H1 (cell line): Measurements from ENCODE around the gene SPAST. TPM values are rescaled to one million over a fixed set of nuclear protein-coding genes. Genes with fewer than 3 reads are reported as not detected.
"Not testable (repeated sequence)": the region's sequence is repeated elsewhere in the genome, so short reads cannot be mapped to it uniquely, and the experiment has no call there.

Source experiments
- CTCF ChIA-PET: fragments of 300-600 bp; sonication (Branson Sonifier 250); formaldehyde crosslinking; loops from one replicate; lab custom pipeline; 2021; ENCODE audit not compliant: partially characterized antibody; lab: Charles Lee
- POLR2A ChIA-PET: fragments of 300-600 bp; sonication (Branson Sonifier 250); formaldehyde crosslinking; loops from one replicate; lab custom pipeline; 2021; ENCODE audit warnings: inconsistent platforms; ENCODE audit not compliant: partially characterized antibody; lab: Charles Lee
- DNase-seq, 2 experiments: peaks; one replicate each; pipeline versions ENCODE4 v3.0.0 to v3.0.0-alpha.2; 2010 to 2022; ENCODE audit warnings: low spot score in 2 of 2, low read depth in 1 of 2, mixed read lengths in 1 of 2
- FAIRE-seq: peaks from 2 replicates; lab custom pipeline; 2011; peaks lifted over from hg19 to GRCh38; lab: Jason Lieb, UNC
- H2AFZ ChIP-seq: 2 replicates; pipeline ENCODE4 v1.8.1; 2012; ENCODE audit warnings: low read length, inconsistent platforms
- H2AK5ac ChIP-seq: 2 replicates; pipeline ENCODE4 v1.6.1; 2013; ENCODE audit warnings: low read depth, low read length
- H2BK120ac ChIP-seq: replicated peaks from 2 replicates; pipeline ENCODE3; 2013; ENCODE audit warnings: low read depth, low read length, inconsistent platforms
- H2BK12ac ChIP-seq: 2 replicates; pipeline ENCODE4 v1.6.1; 2013; ENCODE audit warnings: low read depth, low read length
- H2BK15ac ChIP-seq: 2 replicates; pipeline ENCODE4 v1.6.1; 2013; ENCODE audit warnings: low read length
- H2BK20ac ChIP-seq: 2 replicates; pipeline ENCODE4 v1.6.1; 2013; ENCODE audit warnings: low read length
- H2BK5ac ChIP-seq: 2 replicates; pipeline ENCODE4 v1.6.1; 2013; ENCODE audit warnings: low read depth, low read length
- H3K14ac ChIP-seq: 2 replicates; pipeline ENCODE4 v1.6.1; 2013; ENCODE audit warnings: inconsistent platforms; ENCODE audit not compliant: insufficient read length
- H3K18ac ChIP-seq: 2 replicates; pipeline ENCODE4 v1.6.1; 2013; ENCODE audit warnings: low read length; ENCODE audit errors: extremely low read depth
- H3K23ac ChIP-seq: 2 replicates; pipeline ENCODE4 v1.6.1; 2013; ENCODE audit warnings: inconsistent platforms; ENCODE audit not compliant: insufficient read length
- H3K23me2 ChIP-seq: 2 replicates; pipeline ENCODE4 v1.6.1; 2013; ENCODE audit warnings: low read depth, low read length
- H3K27ac ChIP-seq: 2 replicates; pipeline ENCODE4 v1.6.1; 2011; ENCODE audit warnings: low read depth, low read length, inconsistent platforms
- H3K27me3 ChIP-seq, 4 experiments: replicated peaks in 1 of 4; 1 replicate in 1 of 4; 2 replicates in 3 of 4; pipeline versions ENCODE4 v1.6.1 to v1.8.1; 2011 to 2013; ENCODE audit warnings: low read length in 3 of 4, mild to moderate bottlenecking in 3 of 4, inconsistent platforms in 2 of 4, mixed read lengths in 2 of 4, moderate library complexity in 1 of 4; ENCODE audit not compliant: control insufficient read depth in 3 of 4, insufficient read depth in 3 of 4; ENCODE audit errors: extremely low read depth in 1 of 4
- H3K36me3 ChIP-seq, 4 experiments: 2 replicates each; pipeline versions ENCODE4 v1.6.1 to v1.8.1; 2011 to 2013; ENCODE audit warnings: mild to moderate bottlenecking in 4 of 4, low read length in 3 of 4, moderate library complexity in 2 of 4, control low read depth in 1 of 4, inconsistent platforms in 1 of 4; ENCODE audit not compliant: insufficient read depth in 4 of 4, control insufficient read depth in 2 of 4
- H3K4ac ChIP-seq: replicated peaks from 2 replicates; pipeline ENCODE3; 2013; ENCODE audit warnings: low read length, low read depth, mixed read lengths, inconsistent platforms; ENCODE audit not compliant: insufficient read length
- H3K4me1 ChIP-seq, 4 experiments: replicated peaks in 1 of 4; 1 replicate in 1 of 4; 2 replicates in 3 of 4; pipeline versions ENCODE4 v1.6.1 to v1.8.1; 2011 to 2013; ENCODE audit warnings: low read length in 3 of 4, inconsistent platforms in 2 of 4, mixed read lengths in 1 of 4; ENCODE audit not compliant: insufficient read depth in 4 of 4, control insufficient read depth in 3 of 4
- H3K4me2 ChIP-seq, 2 experiments: 2 replicates each; pipeline versions ENCODE4 v1.6.1 to v1.8.1; 2011 to 2013; ENCODE audit warnings: low read depth in 2 of 2, low read length in 2 of 2, control low read depth in 1 of 2, inconsistent platforms in 1 of 2, mild to moderate bottlenecking in 1 of 2; ENCODE audit not compliant: insufficient read depth in 1 of 2
- H3K4me3 ChIP-seq, 4 experiments: fragments of 200-600, 300-600 bp in 1 of 4; sonication (generic), shearing (Covaris generic), sonication (Bioruptor Twin) in 1 of 4; 2 replicates each; pipeline versions ENCODE4 v1.5.1 to v1.8.1; 2011 to 2016; ENCODE audit warnings: low read length in 4 of 4, low read depth in 3 of 4, control low read depth in 2 of 4, inconsistent platforms in 2 of 4, mild to moderate bottlenecking in 2 of 4, mixed read lengths in 1 of 4, moderate library complexity in 1 of 4; ENCODE audit not compliant: insufficient read depth in 2 of 4; ENCODE audit errors: extremely low read depth in 1 of 4
- H3K56ac ChIP-seq: replicated peaks from 2 replicates; pipeline ENCODE3; 2013; ENCODE audit warnings: low read depth, mild to moderate bottlenecking, mixed read lengths, low read length, inconsistent platforms; ENCODE audit not compliant: insufficient read length
- H3K79me1 ChIP-seq: 2 replicates; pipeline ENCODE4 v1.6.1; 2013; ENCODE audit warnings: low read depth, low read length, control low read depth
- H3K79me2 ChIP-seq, 2 experiments: 2 replicates each; pipeline versions ENCODE4 v1.6.1 to v1.8.1; 2012 to 2013; ENCODE audit warnings: low read length in 2 of 2, mild to moderate bottlenecking in 2 of 2, inconsistent platforms in 1 of 2; ENCODE audit not compliant: insufficient read depth in 2 of 2, control insufficient read depth in 1 of 2
- H3K9ac ChIP-seq, 4 experiments: replicated peaks in 1 of 4; 1 replicate in 1 of 4; 2 replicates in 3 of 4; pipeline versions ENCODE4 v1.6.1 to v1.8.1; 2011 to 2013; ENCODE audit warnings: low read depth in 3 of 4, low read length in 3 of 4, control low read depth in 2 of 4, mild to moderate bottlenecking in 2 of 4, moderate library complexity in 2 of 4, inconsistent platforms in 1 of 4; ENCODE audit errors: extremely low read depth in 1 of 4
- H3K9me3 ChIP-seq, 2 experiments: 2 replicates each; pipeline versions ENCODE4 v1.6.1 to v1.8.1; 2012 to 2013; ENCODE audit warnings: mild to moderate bottlenecking in 2 of 2, moderate library complexity in 2 of 2, control low read depth in 1 of 2, inconsistent platforms in 1 of 2, low read depth in 1 of 2, low read length in 1 of 2, mixed read lengths in 1 of 2; ENCODE audit not compliant: insufficient read depth in 2 of 2
- H4K20me1 ChIP-seq, 2 experiments: replicated peaks in 1 of 2; 2 replicates each; pipeline versions ENCODE3 to v1.8.1; 2011 to 2013; ENCODE audit warnings: inconsistent platforms in 2 of 2, low read length in 2 of 2, mild to moderate bottlenecking in 1 of 2; ENCODE audit not compliant: insufficient read depth in 2 of 2, control insufficient read depth in 1 of 2
- H4K5ac ChIP-seq: 2 replicates; pipeline ENCODE4 v1.6.1; 2013; ENCODE audit warnings: low read length, low read depth, mixed read lengths, inconsistent platforms; ENCODE audit not compliant: insufficient read length
- H4K8ac ChIP-seq: 2 replicates; pipeline ENCODE4 v1.8.0; 2013; ENCODE audit warnings: mild to moderate bottlenecking, moderate library complexity, low read length, inconsistent platforms; ENCODE audit not compliant: insufficient read depth; ENCODE audit errors: extremely low read depth
- H4K91ac ChIP-seq: replicated peaks from 2 replicates; pipeline ENCODE3; 2013; ENCODE audit warnings: low read length, mixed read lengths, inconsistent platforms; ENCODE audit not compliant: insufficient read length
- WGBS, 2 experiments: shearing (Covaris generic) in 1 of 2; methylation state at CpG; one replicate each; pipeline versions ENCODE4 v1.1.6 to v1.1.7; 2013 to 2015; ENCODE audit warnings: low lambda C conversion rate in 2 of 2, mixed read lengths in 2 of 2, inconsistent platforms in 1 of 2, low coverage in 1 of 2, missing lambda C conversion rate in 1 of 2; ENCODE audit not compliant: insufficient replicate concordance in 2 of 2, insufficient coverage in 1 of 2, insufficient read length in 1 of 2; ENCODE audit errors: extremely low coverage in 1 of 2, missing lambda C conversion rate in 1 of 2; 5-methylcytosine and 5-hydroxymethylcytosine counted together
- polyA plus RNA-seq, 7 experiments: library from polyadenylated mRNA; depleted of rRNA in 3 of 7; stranded (reverse) in 5 of 7; unstranded in 2 of 7; fragments of >200 nt in 5 of 7; fragments of 200-250 nt in 2 of 7; gene quantifications; 1 replicate in 5 of 7; 2 replicates in 1 of 7; 4 replicates in 1 of 7; pipeline versions ENCODE4 v1.2.1 to v1.2.3, GENCODE V29; 2011 to 2013; ENCODE audit warnings: missing spikeins in 2 of 7, mixed read lengths in 2 of 7
- total RNA-seq: library from RNA; stranded (reverse); fragmentation: NEBNext Ultra II Directional; extraction: Animal tissue kit (Norgen Biotek cat#: 25700); gene quantifications from 2 replicates; pipeline ENCODE4 v1.2.1, GENCODE V29; 2021

Gene SPAST
- total and polyA plus RNA-seq, 2 of the 8 experiments (the other 6 are each of a cell fraction or from before 2014, with no cell fraction given), result 4.4 to 36.0 TPM

GRCh38 chr2:32034198-32034887, 29.0 kb upstream of the SPAST start:
- H3K14ac ChIP-seq, H2BK15ac ChIP-seq, H3K18ac ChIP-seq, H3K9me3 ChIP-seq, H2BK12ac ChIP-seq, DNase-seq, H3K27me3 ChIP-seq, H3K79me1 ChIP-seq, H2AFZ ChIP-seq, H4K5ac ChIP-seq, H2AK5ac ChIP-seq, H3K27ac ChIP-seq, H3K4me1 ChIP-seq, H3K56ac ChIP-seq, H4K8ac ChIP-seq, FAIRE-seq, H3K4me2 ChIP-seq, H4K20me1 ChIP-seq, H3K23me2 ChIP-seq, H3K9ac ChIP-seq, H2BK120ac ChIP-seq, H4K91ac ChIP-seq, H3K4ac ChIP-seq, H3K4me3 ChIP-seq, H2BK5ac ChIP-seq, H3K23ac ChIP-seq, H2BK20ac ChIP-seq: not testable (repeated sequence)
- POLR2A ChIA-PET, result interaction anchor here (1.0 to 3.1 kb wide), 5 partner anchors 8 to 131 kb away, joined by 3 to 15 read pairs (median 3); partner anchors contain the start of genes SLC30A6 and SPAST
- peaks cover 0 to 41% (median 1%) of the 10 kb centered on the region in 4 experiments; a peak in 5 of 8 replicates for H3K36me3 ChIP-seq
- CTCF ChIA-PET, result interaction anchor here (0.9 kb wide), 1 partner anchor 108 kb away, joined by 3 read pairs; no protein-coding TSS in a partner anchor
- 95% methylated on average over 8 of the region's 8 CpGs; no CpG with 5 or more reads in 1 of the 2 experiments for WGBS, 2 experiments
- H3K79me2 ChIP-seq, result peaks cover 3 to 68% of the 10 kb centered on the region in 2 experiments; a peak in 3 of 4 replicates
